Smooth muscle cell (in vitro differentiated cells): ENCODE measurements around the gene MSL1. TPM values are rescaled to one million over a fixed set of nuclear protein-coding genes. Genes with fewer than 3 reads are reported as not detected.

Source experiments
- DNase-seq: peaks from one replicate; lab custom pipeline; 2025; ENCODE audit not compliant: unreplicated experiment; lab: John Stamatoyannopoulos, UW
- H2AFZ ChIP-seq: fragments of 200-600 bp; sonication (generic); 2 replicates; pipeline ENCODE4 v1.6.0; 2016; ENCODE audit warnings: antibody characterized with exemption, low read depth, mild to moderate bottlenecking
- H3F3A ChIP-seq: fragments of 200-600 bp; sonication (generic); 2 replicates; pipeline ENCODE4 v1.6.0; 2017; ENCODE audit warnings: antibody characterized with exemption, low read depth
- H3K27ac ChIP-seq: fragments of 200-600 bp; sonication (generic); 2 replicates; pipeline ENCODE4 v1.5.1; 2016; ENCODE audit warnings: low read depth, mild to moderate bottlenecking
- H3K27me3 ChIP-seq: fragments of 200-600 bp; sonication (generic); 2 replicates; pipeline ENCODE4 v1.6.1; 2016; ENCODE audit warnings: low read depth, mild to moderate bottlenecking
- H3K36me3 ChIP-seq: fragments of 200-600 bp; sonication (generic); 2 replicates; pipeline ENCODE4 v1.5.1; 2016; ENCODE audit warnings: low read depth
- H3K4me1 ChIP-seq: fragments of 200-600 bp; sonication (generic); 2 replicates; pipeline ENCODE4 v1.5.1; 2016; ENCODE audit warnings: low read depth
- H3K4me2 ChIP-seq: fragments of 200-600 bp; sonication (generic); 2 replicates; pipeline ENCODE4 v1.6.0; 2016; ENCODE audit warnings: mild to moderate bottlenecking
- H3K4me3 ChIP-seq: fragments of 200-600 bp; sonication (generic); 2 replicates; pipeline ENCODE4 v1.5.1; 2016; ENCODE audit warnings: mild to moderate bottlenecking
- H3K79me2 ChIP-seq: fragments of 200-600 bp; sonication (generic); 2 replicates; pipeline ENCODE4 v1.6.0; 2016; ENCODE audit warnings: low read depth, mild to moderate bottlenecking
- H3K9ac ChIP-seq: fragments of 200-600 bp; sonication (generic); 2 replicates; pipeline ENCODE4 v1.6.0; 2016; ENCODE audit warnings: low read depth
- H3K9me3 ChIP-seq: fragments of 200-600 bp; sonication (generic); replicated peaks from 2 replicates; pipeline ENCODE4 v1.5.1; 2016; ENCODE audit warnings: low read depth
- H4K20me1 ChIP-seq: fragments of 200-600 bp; sonication (generic); 2 replicates; pipeline ENCODE4 v1.6.0; 2016; ENCODE audit warnings: low read depth
- WGBS: methylation state at CpG from one replicate; pipeline ENCODE4 v1.1.7; 2016; ENCODE audit warnings: low lambda C conversion rate; 5-methylcytosine and 5-hydroxymethylcytosine counted together
- polyA plus RNA-seq: library from polyadenylated mRNA; unstranded; fragments of >200 nt; fragmentation: Nextera tagmentation; extraction: Ambion mirVana; gene quantifications from 2 replicates; pipeline ENCODE4 v1.2.1, GENCODE V29; 2016
- total RNA-seq: library from RNA; depleted of rRNA; stranded (reverse); fragments of >200 nt; gene quantifications from 2 replicates; pipeline ENCODE4 v1.2.3, GENCODE V29; 2014
- TF ChIP-seq, protein P1 (sequence below): fragments of 200-600 bp; sonication (generic); IDR thresholded peaks from 2 replicates; pipeline ENCODE4 v1.5.1; 2017; ENCODE audit warnings: borderline replicate concordance, mild to moderate bottlenecking, antibody characterized with exemption; ENCODE audit not compliant: insufficient read depth, poor library complexity, severe bottlenecking

The MSL1 gene
- total and polyA plus RNA-seq, 2 experiments from 2014 or later: 24.6 to 74.9 TPM

DNA sequence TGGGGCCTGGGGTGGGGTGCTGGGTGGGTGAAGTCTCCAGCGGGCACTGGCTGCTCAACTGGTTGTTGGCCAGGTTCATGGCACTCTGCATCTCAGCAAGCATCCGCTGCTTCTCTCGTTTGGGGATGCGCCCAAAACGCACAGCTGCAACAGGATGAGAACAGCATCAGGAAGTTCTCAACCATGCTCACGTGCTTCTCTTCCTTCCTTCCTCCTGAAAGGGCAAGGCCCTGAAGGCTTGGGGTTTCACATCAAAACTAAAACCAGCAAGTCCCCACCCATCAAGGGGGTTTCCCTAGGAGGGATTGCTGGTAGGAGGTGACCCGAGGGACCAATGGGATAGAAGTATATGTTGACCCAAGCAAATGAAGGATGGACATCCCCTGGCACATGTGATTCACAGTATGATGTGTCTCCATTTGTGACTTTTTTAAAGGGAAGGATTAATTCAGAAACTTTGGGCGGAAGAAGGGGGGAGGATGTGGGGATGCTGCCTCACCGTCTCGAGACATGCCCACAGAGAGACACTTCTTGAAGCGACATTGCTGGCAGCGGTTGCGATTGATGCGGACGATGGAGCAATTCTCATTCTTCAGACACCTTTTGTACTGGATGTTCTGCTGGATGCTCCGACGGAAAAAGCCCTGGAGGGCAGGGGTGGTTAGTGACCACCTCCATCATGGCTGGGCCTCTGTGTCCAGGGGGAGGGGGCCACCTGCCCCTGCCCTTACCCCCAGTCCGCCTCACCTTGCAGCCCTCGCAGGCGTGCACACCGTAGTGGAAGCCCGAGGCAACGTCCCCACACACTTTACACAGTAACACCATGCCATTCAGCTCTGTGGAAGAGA is 25.6 kb upstream of the MSL1 start:
- Histone ChIP-seq H3K27me3 (no peaks in the 10 kb centered on the region), H3K9ac (no peak overlapping the region), H3K4me2 (no peak overlapping the region), H4K20me1 (peaks cover 12% of the 10 kb centered on the region), H2AFZ (no peak overlapping the region), H3K4me3 (no peak overlapping the region), H3F3A (peaks cover 21% of the 10 kb centered on the region), H3K9me3 (no peaks in the 10 kb centered on the region), H3K79me2 (peaks cover 4% of the 10 kb centered on the region), H3K4me1 (peaks cover 10% of the 10 kb centered on the region), H3K36me3 (no peaks in the 10 kb centered on the region), H3K27ac (no peak overlapping the region)
- DNase-seq: no peak
- TF ChIP-seq, protein P1, sequence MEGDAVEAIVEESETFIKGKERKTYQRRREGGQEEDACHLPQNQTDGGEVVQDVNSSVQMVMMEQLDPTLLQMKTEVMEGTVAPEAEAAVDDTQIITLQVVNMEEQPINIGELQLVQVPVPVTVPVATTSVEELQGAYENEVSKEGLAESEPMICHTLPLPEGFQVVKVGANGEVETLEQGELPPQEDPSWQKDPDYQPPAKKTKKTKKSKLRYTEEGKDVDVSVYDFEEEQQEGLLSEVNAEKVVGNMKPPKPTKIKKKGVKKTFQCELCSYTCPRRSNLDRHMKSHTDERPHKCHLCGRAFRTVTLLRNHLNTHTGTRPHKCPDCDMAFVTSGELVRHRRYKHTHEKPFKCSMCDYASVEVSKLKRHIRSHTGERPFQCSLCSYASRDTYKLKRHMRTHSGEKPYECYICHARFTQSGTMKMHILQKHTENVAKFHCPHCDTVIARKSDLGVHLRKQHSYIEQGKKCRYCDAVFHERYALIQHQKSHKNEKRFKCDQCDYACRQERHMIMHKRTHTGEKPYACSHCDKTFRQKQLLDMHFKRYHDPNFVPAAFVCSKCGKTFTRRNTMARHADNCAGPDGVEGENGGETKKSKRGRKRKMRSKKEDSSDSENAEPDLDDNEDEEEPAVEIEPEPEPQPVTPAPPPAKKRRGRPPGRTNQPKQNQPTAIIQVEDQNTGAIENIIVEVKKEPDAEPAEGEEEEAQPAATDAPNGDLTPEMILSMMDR: no peak
- WGBS: 96% methylated on average over 23 of the region's 23 CpGs

DNA sequence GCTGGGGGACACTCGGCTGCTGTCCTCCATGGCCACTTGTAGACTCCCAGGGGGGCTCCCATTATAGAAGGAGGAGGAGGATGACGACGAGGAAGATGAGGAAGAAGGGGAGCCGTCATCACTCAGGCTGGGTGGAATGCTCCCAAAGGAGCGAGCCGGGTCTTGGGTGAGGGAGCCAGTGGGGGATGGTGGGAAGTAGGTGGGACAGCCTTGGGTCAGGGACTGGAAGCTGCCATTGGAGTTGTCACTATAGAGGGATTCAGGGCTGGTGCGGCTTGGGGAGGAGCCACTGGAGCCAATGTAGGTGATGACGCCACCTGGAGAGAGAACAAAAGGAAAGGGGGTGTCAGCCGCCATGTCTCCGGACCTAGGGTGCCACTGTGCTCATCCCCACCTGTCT is 24.7 kb upstream of the MSL1 start:
- H3K4me2 ChIP-seq: peak overlapping the region; percentile 97
- H2AFZ ChIP-seq: no peak overlapping the region
- H3K9ac ChIP-seq: no peak overlapping the region
- no peak overlapping the region for H3K4me3 ChIP-seq
- no peaks in the 10 kb centered on the region for H3K27me3 ChIP-seq
- 97% methylated on average over 10 of the region's 10 CpGs for whole genome bisulfite sequencing
- H3K27ac ChIP-seq: no peak overlapping the region
- H3K9me3 ChIP-seq: no peaks in the 10 kb centered on the region
- TF ChIP-seq, protein P1: no peak
- peaks cover 4% of the 10 kb centered on the region for H3K79me2 ChIP-seq
- no peaks in the 10 kb centered on the region for H3K36me3 ChIP-seq
- H4K20me1 ChIP-seq: peaks cover 12% of the 10 kb centered on the region
- DNase-seq: no peak
- H3K4me1 ChIP-seq: peaks cover 15% of the 10 kb centered on the region
- peaks cover 21% of the 10 kb centered on the region for H3F3A ChIP-seq

DNA sequence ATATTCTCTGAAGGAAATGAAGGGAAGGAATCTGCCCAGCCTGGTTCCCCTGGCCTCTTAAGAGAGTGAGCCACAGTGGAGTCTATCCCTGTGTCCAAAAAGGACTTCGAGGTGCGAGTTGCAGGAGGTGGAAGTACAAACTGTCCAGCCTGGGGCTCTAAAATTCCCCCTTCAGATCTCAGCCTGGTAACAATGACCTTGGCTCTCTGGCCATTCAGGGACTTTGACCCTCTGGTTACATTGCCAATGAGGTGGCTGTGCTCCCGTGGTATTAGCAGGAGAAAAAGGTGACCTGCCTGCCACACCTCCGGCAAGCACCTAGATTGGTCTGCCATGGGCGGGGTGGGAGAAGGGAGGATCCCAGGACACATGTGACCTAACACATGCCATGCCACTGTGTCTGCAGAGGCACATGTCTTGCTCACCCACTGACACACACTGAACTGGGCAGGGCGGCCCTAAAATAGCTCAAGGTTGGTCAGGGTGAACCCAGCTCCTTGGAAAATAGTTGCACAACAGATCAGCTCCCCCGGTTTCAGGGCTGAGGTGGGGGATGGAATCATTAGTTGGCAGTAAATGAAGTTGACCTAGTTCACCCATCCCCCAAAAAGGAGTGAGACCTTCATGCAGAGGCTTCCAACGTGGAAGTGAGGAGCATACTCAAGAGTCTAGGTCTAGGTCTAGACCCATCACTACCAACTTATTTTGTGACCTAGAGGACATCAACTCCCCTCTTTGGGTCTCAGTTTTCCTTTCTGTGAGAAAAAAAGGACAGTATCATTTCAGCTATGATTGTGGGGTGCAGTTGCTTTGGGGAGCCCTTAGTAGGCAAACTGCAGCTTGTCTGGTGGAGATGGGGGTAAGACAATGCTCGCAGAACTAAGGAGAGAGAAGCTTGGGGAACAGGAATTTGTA is 23.6 kb upstream of the MSL1 start:
- peak overlapping the region; percentile 50 for H3K4me3 ChIP-seq
- peaks cover 15% of the 10 kb centered on the region for H3K4me1 ChIP-seq
- peak overlapping the region; percentile 98 for H3K27ac ChIP-seq
- DNase-seq: no peak
- TF ChIP-seq, protein P1: no peak
- no peaks in the 10 kb centered on the region for H3K36me3 ChIP-seq
- no peaks in the 10 kb centered on the region for H3K27me3 ChIP-seq
- H3K4me2 ChIP-seq: peak overlapping the region; percentile 97
- H3K79me2 ChIP-seq: peaks cover 4% of the 10 kb centered on the region
- H3F3A ChIP-seq: peaks cover 21% of the 10 kb centered on the region
- H3K9ac ChIP-seq: peak overlapping the region; percentile 87
- no peaks in the 10 kb centered on the region for H3K9me3 ChIP-seq
- H4K20me1 ChIP-seq: peaks cover 12% of the 10 kb centered on the region
- WGBS: 80% methylated on average over 9 of the region's 9 CpGs
- no peak overlapping the region for H2AFZ ChIP-seq
